Measurements from ENCODE around the gene MOAP1. TPM values are rescaled to one million over a fixed set of nuclear protein-coding genes. Genes with fewer than 3 reads are reported as not detected.

MOAP1 gene
- total and polyA plus RNA-seq, 2 experiments from 2014 or later = 27.3 to 36.2 TPM

DNA sequence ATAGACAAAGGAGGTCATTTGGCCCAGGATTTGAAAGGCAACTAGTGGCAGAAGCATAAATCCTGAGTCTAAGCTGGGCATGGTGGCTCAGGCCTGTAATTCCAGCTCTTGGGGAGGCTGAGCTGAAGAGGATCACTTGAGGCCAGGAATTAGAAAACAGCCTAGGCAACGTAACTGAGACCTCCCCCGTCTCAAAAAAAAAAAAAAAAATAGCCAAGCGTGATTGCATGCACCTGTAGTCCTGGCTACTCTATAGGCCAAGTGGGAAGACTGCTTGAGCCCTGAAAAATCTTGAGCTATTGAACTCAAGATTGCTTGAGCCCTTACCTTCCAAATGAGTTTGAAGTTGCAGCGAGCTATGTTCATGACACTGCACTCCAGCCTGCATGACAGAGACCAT, 14.3 kb upstream of the MOAP1 start:
- no peaks in the 10 kb centered on the region for H4K20me1 ChIP-seq (ENCODE audit: insufficient read depth, poor library complexity, severe bottlenecking)
- H3K36me3 ChIP-seq (replicated peaks; ENCODE audit: insufficient read depth, low read depth) = no peaks in the 10 kb centered on the region
- no peaks in the 10 kb centered on the region for H3K9me3 ChIP-seq (ENCODE audit: low read depth)
- no peak for DNase-seq (ENCODE audit: low spot score)
- H3K4me3 ChIP-seq = no peak overlapping the region
- TF ChIP-seq EZH2phosphoT487 (IDR thresholded peaks at IDR 0.05; ENCODE audit: low read depth, severe bottlenecking, unreplicated experiment) (no peak), EZH2 (IDR thresholded peaks at IDR 0.05; ENCODE audit: borderline replicate concordance) (no peak)
- TF ChIP-seq, protein P1, sequence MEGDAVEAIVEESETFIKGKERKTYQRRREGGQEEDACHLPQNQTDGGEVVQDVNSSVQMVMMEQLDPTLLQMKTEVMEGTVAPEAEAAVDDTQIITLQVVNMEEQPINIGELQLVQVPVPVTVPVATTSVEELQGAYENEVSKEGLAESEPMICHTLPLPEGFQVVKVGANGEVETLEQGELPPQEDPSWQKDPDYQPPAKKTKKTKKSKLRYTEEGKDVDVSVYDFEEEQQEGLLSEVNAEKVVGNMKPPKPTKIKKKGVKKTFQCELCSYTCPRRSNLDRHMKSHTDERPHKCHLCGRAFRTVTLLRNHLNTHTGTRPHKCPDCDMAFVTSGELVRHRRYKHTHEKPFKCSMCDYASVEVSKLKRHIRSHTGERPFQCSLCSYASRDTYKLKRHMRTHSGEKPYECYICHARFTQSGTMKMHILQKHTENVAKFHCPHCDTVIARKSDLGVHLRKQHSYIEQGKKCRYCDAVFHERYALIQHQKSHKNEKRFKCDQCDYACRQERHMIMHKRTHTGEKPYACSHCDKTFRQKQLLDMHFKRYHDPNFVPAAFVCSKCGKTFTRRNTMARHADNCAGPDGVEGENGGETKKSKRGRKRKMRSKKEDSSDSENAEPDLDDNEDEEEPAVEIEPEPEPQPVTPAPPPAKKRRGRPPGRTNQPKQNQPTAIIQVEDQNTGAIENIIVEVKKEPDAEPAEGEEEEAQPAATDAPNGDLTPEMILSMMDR (IDR thresholded peaks at IDR 0.05; ENCODE audit: poor library complexity) = no peak
- H3K4me1 ChIP-seq (ENCODE audit: insufficient read depth) = peaks cover 3% of the 10 kb centered on the region
- H2AFZ ChIP-seq = no peak overlapping the region
- H3K9me2 ChIP-seq (replicated peaks; ENCODE audit: insufficient read depth) = no peaks in the 10 kb centered on the region
- no peaks in the 10 kb centered on the region for H3K79me2 ChIP-seq
- no peak overlapping the region for H3K27ac ChIP-seq
- 98% methylated on average over 4 of the region's 4 CpGs for WGBS (ENCODE audit: low lambda C conversion rate, missing lambda C conversion rate)
- H3K27me3 ChIP-seq = no peaks in the 10 kb centered on the region
- H3K4me2 ChIP-seq = no peak overlapping the region

DNA sequence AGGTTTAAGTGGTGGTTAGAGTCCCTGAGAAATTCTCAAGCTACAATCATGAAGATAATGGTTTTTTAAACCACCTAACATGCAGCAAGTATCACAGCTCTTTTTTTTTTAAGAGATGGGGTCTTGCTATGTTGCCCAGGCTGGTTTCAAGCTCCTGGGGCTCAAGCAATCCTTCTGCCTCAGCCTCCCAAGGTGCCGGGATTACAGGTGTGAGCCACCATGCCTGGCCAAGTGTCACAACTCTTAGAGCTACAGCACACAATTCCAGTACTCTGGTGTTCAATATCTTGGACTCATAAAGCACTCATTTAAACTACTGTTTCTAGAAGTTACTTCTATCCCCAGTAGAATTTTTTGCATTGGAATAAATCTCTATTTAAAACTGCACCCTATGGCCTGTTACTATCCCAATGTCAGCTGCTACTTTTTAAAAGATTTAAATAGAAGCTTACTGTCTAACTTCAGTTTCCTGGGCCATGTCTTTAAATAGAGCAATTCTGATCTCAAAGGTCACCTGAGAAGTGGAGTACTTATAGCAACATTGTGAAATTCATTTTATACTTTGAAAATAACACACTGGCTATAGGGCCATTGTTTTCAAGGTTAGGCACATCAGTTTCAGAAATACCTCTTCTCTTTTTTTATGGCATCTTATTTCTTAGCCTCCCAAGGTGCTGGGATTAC, 10.8 kb upstream of the MOAP1 start:
- Histone ChIP-seq H3K27ac (peak overlapping the region; percentile 3), H3K4me1 (ENCODE audit: insufficient read depth) (peaks cover 3% of the 10 kb centered on the region), H3K36me3 (replicated peaks; ENCODE audit: insufficient read depth, low read depth) (no peaks in the 10 kb centered on the region), H3K27me3 (no peaks in the 10 kb centered on the region), H4K20me1 (ENCODE audit: insufficient read depth, poor library complexity, severe bottlenecking) (no peaks in the 10 kb centered on the region), H3K4me2 (no peak overlapping the region), H3K4me3 (no peak overlapping the region), H3K9me3 (ENCODE audit: low read depth) (no peaks in the 10 kb centered on the region), H2AFZ (no peak overlapping the region), H3K9me2 (replicated peaks; ENCODE audit: insufficient read depth) (no peaks in the 10 kb centered on the region), H3K79me2 (no peaks in the 10 kb centered on the region)
- TF ChIP-seq EZH2 (IDR thresholded peaks at IDR 0.05; ENCODE audit: borderline replicate concordance) = no peak
- TF ChIP-seq, protein P1 (IDR thresholded peaks at IDR 0.05; ENCODE audit: poor library complexity) = no peak
- no peak for TF ChIP-seq EZH2phosphoT487 (IDR thresholded peaks at IDR 0.05; ENCODE audit: low read depth, severe bottlenecking, unreplicated experiment)
- no peak for DNase-seq (ENCODE audit: low spot score)
- 95% methylated on average over 1 of the region's 1 CpG for WGBS (ENCODE audit: low lambda C conversion rate, missing lambda C conversion rate)

DNA sequence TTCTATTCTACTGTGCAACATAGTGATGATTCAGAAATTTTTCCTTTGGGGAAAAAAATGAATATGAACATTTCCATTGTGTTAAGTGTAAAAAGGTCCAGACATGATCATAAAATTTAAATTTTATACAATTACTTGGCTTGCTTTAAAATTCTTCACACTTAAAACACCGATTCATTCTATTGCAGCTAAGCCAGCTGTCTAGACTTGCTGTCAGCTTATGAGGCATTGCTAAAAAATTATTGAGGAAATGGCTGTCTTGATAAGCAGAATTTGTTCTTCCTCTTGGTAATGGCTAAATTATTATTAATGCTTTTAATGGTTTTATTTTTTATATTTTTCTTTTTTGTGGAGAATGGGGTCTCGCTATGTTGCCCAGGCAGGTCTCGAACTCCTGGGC, 2.3 kb upstream of the MOAP1 start:
- Histone ChIP-seq H3K27me3 (no peaks in the 10 kb centered on the region), H3K9me3 (ENCODE audit: low read depth) (no peaks in the 10 kb centered on the region), H4K20me1 (ENCODE audit: insufficient read depth, poor library complexity, severe bottlenecking) (peaks cover 5% of the 10 kb centered on the region), H3K4me2 (no peak overlapping the region), H3K4me1 (ENCODE audit: insufficient read depth) (peaks cover 8% of the 10 kb centered on the region), H3K9me2 (replicated peaks; ENCODE audit: insufficient read depth) (no peaks in the 10 kb centered on the region), H3K79me2 (peaks cover 54% of the 10 kb centered on the region), H3K27ac (no peak overlapping the region), H3K4me3 (no peak overlapping the region), H3K36me3 (replicated peaks; ENCODE audit: insufficient read depth, low read depth) (no peaks in the 10 kb centered on the region), H2AFZ (no peak overlapping the region)
- over 99% methylated on average over 3 of the region's 3 CpGs for WGBS (ENCODE audit: low lambda C conversion rate, missing lambda C conversion rate)
- DNase-seq (ENCODE audit: low spot score) = no peak
- TF ChIP-seq EZH2 (IDR thresholded peaks at IDR 0.05; ENCODE audit: borderline replicate concordance) (no peak), EZH2phosphoT487 (IDR thresholded peaks at IDR 0.05; ENCODE audit: low read depth, severe bottlenecking, unreplicated experiment) (no peak)
- TF ChIP-seq, protein P1 (IDR thresholded peaks at IDR 0.05; ENCODE audit: poor library complexity) = no peak
